HG03469 (cell line): ENCODE results near the gene RADIL.

Experiments
- ATAC-seq: cut with Tn5 transposase; IDR thresholded peaks from one replicate; pipeline ENCODE4 v1.9.1; 2021; ENCODE audit warnings: mild to moderate bottlenecking, moderate library complexity, moderate number of reproducible peaks; ENCODE audit not compliant: unreplicated experiment

RADIL gene

GRCh38 chr7:4832711-4833110 is 50.8 kb downstream of the RADIL start:
- no peak for ATAC-seq

GRCh38 chr7:4831723-4832495 is 51.6 kb downstream of the RADIL start:
- no peak for ATAC-seq

GRCh38 chr7:4830176-4830575 is 53.3 kb downstream of the RADIL start:
- ATAC-seq = no peak

- no peak for ATAC-seq
Measured at GRCh38 chr7:4828720-4829383, 54.7 kb downstream of the RADIL start.

- no peak for ATAC-seq
Measured at GRCh38 chr7:4825081-4825480, 58.4 kb downstream of the RADIL start.

GRCh38 chr7:4824120-4824775 is 59.3 kb downstream of the RADIL start:
- ATAC-seq = no peak

GRCh38 chr7:4823441-4824119 is 59.9 kb downstream of the RADIL start:
- ATAC-seq = no peak

- ATAC-seq = no peak
Measured at GRCh38 chr7:4822677-4823076, 60.8 kb downstream of the RADIL start.

GRCh38 chr7:4820967-4821471 is 62.5 kb downstream of the RADIL start:
- ATAC-seq = no peak

GRCh38 chr7:4820405-4820966 is 63.0 kb downstream of the RADIL start:
- ATAC-seq = no peak

GRCh38 chr7:4819560-4820404 is 63.7 kb downstream of the RADIL start:
- no peak for ATAC-seq

- ATAC-seq = no peak
Measured at GRCh38 chr7:4818000-4818794, 65.3 kb downstream of the RADIL start.

GRCh38 chr7:4817178-4817901 is 66.2 kb downstream of the RADIL start:
- ATAC-seq = no peak

- ATAC-seq = no peak
Measured at GRCh38 chr7:4816419-4817080, 67.0 kb downstream of the RADIL start.

GRCh38 chr7:4815609-4816418 is 67.7 kb downstream of the RADIL start:
- ATAC-seq = no peak

GRCh38 chr7:4815121-4815520 is 68.4 kb downstream of the RADIL start:
- ATAC-seq = no peak

GRCh38 chr7:4814433-4814832 is 69.1 kb downstream of the RADIL start:
- no peak for ATAC-seq
